GM23248 (cell line): Measurements from ENCODE around the gene IGSF3. TPM values are rescaled to one million over a fixed set of nuclear protein-coding genes. Genes with fewer than 3 reads are reported as not detected.
"Not testable (repeated sequence)": the region's sequence is repeated elsewhere in the genome, so short reads cannot be mapped to it uniquely, and the experiment has no call there.

ENCODE experiments used
- DNase-seq: peaks from one replicate; pipeline ENCODE4 v3.0.0-alpha.2; 2015
- H2AFZ ChIP-seq: fragments of 200-600 bp; sonication (generic); 2 replicates; pipeline ENCODE4 v1.6.1; 2016; ENCODE audit warnings: antibody characterized with exemption
- H3F3A ChIP-seq: fragments of 200-600 bp; sonication (generic); 2 replicates; pipeline ENCODE4 v1.6.1; 2016; ENCODE audit warnings: mild to moderate bottlenecking, antibody characterized with exemption, mixed run types; ENCODE audit not compliant: insufficient read depth
- H3K27ac ChIP-seq: fragments of 200-600 bp; sonication (generic); 2 replicates; pipeline ENCODE4 v1.5.1; 2016; ENCODE audit warnings: mild to moderate bottlenecking
- H3K27me3 ChIP-seq: fragments of 200-600 bp; sonication (generic); replicated peaks from 2 replicates; pipeline ENCODE4 v1.6.1; 2016; ENCODE audit warnings: mild to moderate bottlenecking; ENCODE audit not compliant: insufficient read depth
- H3K36me3 ChIP-seq: fragments of 200-600 bp; sonication (generic); 2 replicates; pipeline ENCODE4 v1.6.1; 2016; ENCODE audit warnings: low read depth, mild to moderate bottlenecking
- H3K4me1 ChIP-seq: fragments of 200-600 bp; sonication (generic); 2 replicates; pipeline ENCODE4 v1.6.1; 2016; ENCODE audit warnings: mild to moderate bottlenecking; ENCODE audit not compliant: insufficient read depth
- H3K4me2 ChIP-seq: fragments of 200-600 bp; sonication (generic); one replicate; pipeline ENCODE4 v1.6.1; 2016; ENCODE audit warnings: mild to moderate bottlenecking; ENCODE audit not compliant: unreplicated experiment
- H3K4me3 ChIP-seq: fragments of 200-600 bp; sonication (generic); 2 replicates; pipeline ENCODE4 v1.5.1; 2016; ENCODE audit warnings: mild to moderate bottlenecking
- H3K79me2 ChIP-seq: fragments of 200-600 bp; sonication (generic); 2 replicates; pipeline ENCODE4 v1.6.1; 2016; ENCODE audit warnings: mild to moderate bottlenecking; ENCODE audit not compliant: insufficient read depth
- H3K9ac ChIP-seq: fragments of 200-600 bp; sonication (generic); 2 replicates; pipeline ENCODE4 v1.6.1; 2016; ENCODE audit warnings: mild to moderate bottlenecking
- H3K9me2 ChIP-seq: fragments of 200-600 bp; sonication (generic); 2 replicates; pipeline ENCODE4 v1.6.1; 2016; ENCODE audit warnings: mixed run types, mild to moderate bottlenecking, moderate library complexity; ENCODE audit not compliant: insufficient read depth
- H3K9me3 ChIP-seq: fragments of 200-600 bp; sonication (generic); one replicate; pipeline ENCODE4 v1.6.1; 2017; ENCODE audit warnings: low read depth
- H4K20me1 ChIP-seq: fragments of 200-600 bp; sonication (generic); 2 replicates; pipeline ENCODE4 v1.6.0; 2016; ENCODE audit not compliant: insufficient read depth
- EZH2 ChIP-seq: fragments of 200-600 bp; sonication (generic); IDR thresholded peaks from 2 replicates; pipeline ENCODE4 v1.6.1; 2018; ENCODE audit warnings: antibody characterized with exemption, mild to moderate bottlenecking; ENCODE audit not compliant: insufficient read depth, poor library complexity, severe bottlenecking
- EZH2phosphoT487 ChIP-seq: fragments of 200-600 bp; sonication (generic); IDR thresholded peaks from 2 replicates; pipeline ENCODE4 v1.6.1; 2018; ENCODE audit warnings: antibody characterized with exemption, moderate library complexity, mild to moderate bottlenecking, low read depth; ENCODE audit not compliant: insufficient read depth
- WGBS, 2 experiments: methylation state at CpG; one replicate each; pipeline ENCODE4 v1.1.6; 2015 to 2017; ENCODE audit warnings: low lambda C conversion rate in 2 of 2, low coverage in 1 of 2; ENCODE audit errors: missing lambda C conversion rate in 2 of 2; 5-methylcytosine and 5-hydroxymethylcytosine counted together
- in situ Hi-C: fragments of 300-500 bp; cut with MboI; formaldehyde crosslinking; loops from 2 replicates; pipeline ENCODE4 v1.15.0; 2020
- polyA plus RNA-seq: library from polyadenylated mRNA; unstranded; fragments of >200 nt; fragmentation: Nextera tagmentation; extraction: Ambion mirVana; gene quantifications from 2 replicates; pipeline ENCODE4 v1.2.1, GENCODE V29; 2016
- total RNA-seq: library from RNA; depleted of rRNA; stranded (reverse); fragments of >200 nt; shearing (Covaris generic); gene quantifications from 2 replicates; pipeline ENCODE4 v1.2.3, GENCODE V29; 2014

IGSF3 gene
- total and polyA plus RNA-seq, 2 experiments from 2014 or later: 0.08 to 0.22 TPM

- in situ Hi-C loops: no loop called here
- no peaks in the 10 kb centered on the region for H3K4me1 ChIP-seq
- TF ChIP-seq EZH2: no peak
- TF ChIP-seq EZH2phosphoT487: no peak
- H2AFZ ChIP-seq: no peak overlapping the region
- H3K79me2 ChIP-seq: no peaks in the 10 kb centered on the region
- no peak overlapping the region for H3K27ac ChIP-seq
- H4K20me1 ChIP-seq: no peaks in the 10 kb centered on the region
- H3K4me3 ChIP-seq: no peak overlapping the region
- H3F3A ChIP-seq: no peaks in the 10 kb centered on the region
- no peak overlapping the region for H3K4me2 ChIP-seq
- DNase-seq: peak; percentile 12
- no peaks in the 10 kb centered on the region for H3K36me3 ChIP-seq
- no peaks in the 10 kb centered on the region for H3K9me2 ChIP-seq
- H3K27me3 ChIP-seq: no peaks in the 10 kb centered on the region
- no peak overlapping the region for H3K9ac ChIP-seq
- H3K9me3 ChIP-seq: no peaks in the 10 kb centered on the region
- 33 to 50% methylated on average over 1 of the region's 1 CpG for WGBS, 2 experiments
Observed at GRCh38 chr1:116605315-116605714, 62.2 kb downstream of the IGSF3 start.

GRCh38 chr1:116604408-116604807, 63.1 kb downstream of the IGSF3 start:
- H2AFZ ChIP-seq, H3K27me3 ChIP-seq, H3K79me2 ChIP-seq, H3K4me3 ChIP-seq, in situ Hi-C loops, H3K36me3 ChIP-seq, H3K9me2 ChIP-seq, H3K4me1 ChIP-seq, H4K20me1 ChIP-seq, H3K9me3 ChIP-seq, H3K9ac ChIP-seq, DNase-seq, H3K27ac ChIP-seq, H3F3A ChIP-seq, H3K4me2 ChIP-seq: not testable (repeated sequence)
- 49 to 58% methylated on average over 6 of the region's 6 CpGs for WGBS, 2 experiments

DNA sequence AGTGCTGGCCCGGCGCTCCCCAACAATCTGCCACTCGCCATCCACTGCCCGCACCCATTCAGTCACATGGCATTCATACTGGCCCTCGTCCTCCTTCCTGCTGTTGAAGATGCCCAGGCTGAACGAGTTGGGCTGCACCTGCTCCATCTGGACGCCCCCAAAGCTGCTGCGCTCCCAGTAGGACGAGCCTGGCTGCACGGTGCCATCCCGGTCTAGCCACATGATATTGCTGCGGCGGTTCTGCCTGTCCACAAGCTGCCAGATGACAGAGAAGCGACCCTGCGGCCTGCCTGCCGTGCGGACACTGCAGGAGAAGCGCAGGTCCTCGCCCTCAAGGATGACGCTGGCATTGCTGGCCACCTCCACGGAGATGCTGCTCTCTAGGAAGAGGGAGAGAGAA, 63.9 kb downstream of the IGSF3 start:
- H3K27ac ChIP-seq, H3K9me2 ChIP-seq, H3K9me3 ChIP-seq, H3K4me1 ChIP-seq, H3F3A ChIP-seq, H4K20me1 ChIP-seq, H3K79me2 ChIP-seq, H3K9ac ChIP-seq, H3K36me3 ChIP-seq, H2AFZ ChIP-seq, H3K4me3 ChIP-seq, H3K27me3 ChIP-seq, H3K4me2 ChIP-seq, DNase-seq, in situ Hi-C loops: not testable (repeated sequence)
- 79 to 81% methylated on average over 21 of the region's 21 CpGs for WGBS, 2 experiments

GRCh38 chr1:116599369-116599768, 68.2 kb downstream of the IGSF3 start:
- not testable (repeated sequence) for H2AFZ ChIP-seq, H4K20me1 ChIP-seq, H3K9ac ChIP-seq, H3K36me3 ChIP-seq, DNase-seq, H3K4me1 ChIP-seq, H3K27ac ChIP-seq, H3F3A ChIP-seq, H3K9me2 ChIP-seq, H3K4me3 ChIP-seq, H3K27me3 ChIP-seq, H3K9me3 ChIP-seq, H3K79me2 ChIP-seq, H3K4me2 ChIP-seq
- 40 to 47% methylated on average over 2 of the region's 2 CpGs for WGBS, 2 experiments
- in situ Hi-C loops: loop anchor here (25.0 kb wide), 1 partner anchor 463 kb away; the partner anchor contains the start of gene TTF2

DNA sequence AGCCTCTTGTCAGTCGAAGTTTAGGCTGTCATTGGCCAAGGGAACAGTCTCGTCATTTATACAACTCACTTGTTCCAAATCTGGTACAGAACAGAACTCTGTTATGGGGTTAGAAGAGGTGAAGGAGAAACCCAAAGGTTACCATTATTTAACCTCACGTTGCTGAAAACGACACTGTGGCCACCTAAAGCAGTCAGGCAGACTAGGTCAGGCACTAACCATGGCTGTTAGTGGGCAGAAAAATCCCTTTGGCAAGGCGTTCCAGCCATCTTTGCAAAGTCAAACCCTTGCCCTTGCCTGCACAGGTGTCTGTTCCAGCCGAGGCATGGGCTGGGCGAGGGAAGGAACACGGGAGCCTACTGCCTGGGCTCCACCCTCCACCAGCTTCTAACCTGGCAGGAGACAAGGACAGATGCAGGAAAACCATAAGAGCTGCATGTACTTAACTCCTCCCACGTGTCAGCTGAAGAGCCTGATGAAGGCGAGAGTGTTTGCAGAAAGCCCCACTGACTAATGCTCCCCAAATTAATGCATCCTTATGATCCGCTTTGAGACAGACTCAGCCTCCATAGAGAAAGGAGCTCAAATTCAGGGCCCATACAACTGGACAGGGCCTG, 69.0 kb downstream of the IGSF3 start:
- in situ Hi-C loops: loop anchor here (25.0 kb wide), 1 partner anchor 464 kb away; the partner anchor contains the start of gene TTF2
- not testable (repeated sequence) for H3K4me2 ChIP-seq, DNase-seq, H3F3A ChIP-seq, H3K9me2 ChIP-seq, H2AFZ ChIP-seq, H3K4me3 ChIP-seq, H3K9ac ChIP-seq, H4K20me1 ChIP-seq, H3K4me1 ChIP-seq, H3K79me2 ChIP-seq, H3K27me3 ChIP-seq, H3K9me3 ChIP-seq, H3K27ac ChIP-seq, H3K36me3 ChIP-seq
- WGBS, 2 experiments: 62 to 67% methylated on average over 11 of the region's 11 CpGs

GRCh38 chr1:116597388-116597787, 70.1 kb downstream of the IGSF3 start:
- in situ Hi-C loops: loop anchor here (25.0 kb wide), 1 partner anchor 465 kb away; the partner anchor contains the start of gene TTF2

DNA sequence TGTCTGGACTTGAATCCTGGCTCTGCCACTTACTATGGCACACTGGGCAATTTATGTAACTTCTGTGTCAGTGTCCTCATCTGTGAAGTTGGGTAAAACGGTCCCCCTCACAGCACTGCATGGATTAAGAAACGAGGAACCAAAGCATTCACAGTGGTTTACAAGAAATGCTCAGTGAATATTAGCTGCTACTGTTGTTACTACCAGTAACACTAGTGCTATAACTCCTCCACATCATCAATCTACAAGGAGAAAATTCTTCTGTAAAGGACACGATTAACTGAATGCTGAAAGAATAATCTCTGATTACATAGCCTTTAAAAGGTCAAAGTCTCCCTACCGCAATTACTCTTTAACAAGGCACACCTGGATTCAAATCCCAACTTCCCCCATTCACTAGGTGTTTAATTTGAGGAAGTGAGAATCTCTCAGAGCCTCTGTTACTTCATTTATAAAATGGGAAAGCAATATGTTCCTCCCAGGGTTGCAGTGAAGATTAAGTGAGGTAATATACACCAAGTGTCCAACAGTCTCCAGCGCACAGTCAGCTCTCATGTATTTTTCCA, 70.7 kb downstream of the IGSF3 start:
- not testable (repeated sequence) for H3K27me3 ChIP-seq, H3K4me1 ChIP-seq, H3K9me2 ChIP-seq, H3K79me2 ChIP-seq, H3K4me3 ChIP-seq, H3K9me3 ChIP-seq, H4K20me1 ChIP-seq, DNase-seq, H3F3A ChIP-seq, H3K9ac ChIP-seq, H3K4me2 ChIP-seq, H2AFZ ChIP-seq, H3K36me3 ChIP-seq, H3K27ac ChIP-seq
- WGBS, 2 experiments: 83 to 88% methylated on average over 5 of the region's 5 CpGs
- in situ Hi-C loops: loop anchor here (25.0 kb wide), 1 partner anchor 465 kb away; the partner anchor contains the start of gene TTF2

More at GRCh38 chr1:116597388-116597787, 70.1 kb downstream of the IGSF3 start:
- not testable (repeated sequence) for H3K9me2 ChIP-seq, H3K27me3 ChIP-seq, H3K4me3 ChIP-seq, H3K36me3 ChIP-seq, H3K9me3 ChIP-seq, H4K20me1 ChIP-seq, H3K4me2 ChIP-seq, H3K79me2 ChIP-seq, H3K4me1 ChIP-seq, DNase-seq, H2AFZ ChIP-seq, H3F3A ChIP-seq, H3K9ac ChIP-seq, H3K27ac ChIP-seq
- WGBS, 2 experiments: 4 to 6% methylated on average over 2 of the region's 2 CpGs
